Stimulated activated CD8-positive, alpha-beta memory T cell treated with anti-CD3 and anti-CD28 coated beads, Interleukin-2, amount 100 ng/mL, for 1 hour (primary cell): ENCODE measurements around the gene FANCF.

Experiments
- DNase-seq, 2 donors: peaks; one replicate each; pipeline ENCODE4 v3.0.0-alpha.2; 2020; ENCODE audit warnings: low read depth in 2 of 2

The FANCF gene

DNA sequence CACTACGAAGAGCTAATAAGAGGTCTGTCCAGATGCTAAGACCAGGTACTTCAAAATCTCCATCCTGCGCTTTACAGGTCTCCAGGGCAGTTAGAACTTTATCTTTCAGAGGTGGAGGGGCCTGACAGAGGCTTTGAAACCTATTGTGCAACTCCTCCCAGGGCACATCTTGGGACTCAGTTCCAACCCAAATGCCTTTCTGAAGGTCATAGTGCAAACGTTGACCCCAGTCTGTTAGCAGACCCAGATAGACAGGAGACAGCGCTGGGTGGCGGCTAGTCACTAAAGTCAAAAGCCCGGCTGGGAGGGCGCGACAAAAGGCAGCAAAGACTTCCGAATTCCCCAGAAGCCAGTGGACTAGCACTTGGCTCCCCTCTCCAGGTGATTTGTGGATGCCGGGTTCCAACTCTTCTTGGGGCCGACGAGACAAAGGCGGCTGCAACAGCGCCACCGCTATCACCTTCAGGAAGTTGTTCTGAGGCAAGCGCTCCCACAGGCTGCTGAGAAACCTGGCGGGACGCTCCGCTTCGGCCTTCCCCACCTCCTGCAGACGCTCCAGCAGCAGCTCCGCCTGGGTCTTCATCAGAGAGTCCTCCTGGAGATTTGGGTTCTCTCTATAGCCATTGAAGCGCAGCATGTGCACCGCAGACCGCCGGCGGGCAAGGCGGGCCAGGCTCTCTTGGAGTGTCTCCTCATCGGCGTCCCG lies 728 bp downstream of the FANCF start:
- DNase-seq = peak; percentile 20 to 33

DNA sequence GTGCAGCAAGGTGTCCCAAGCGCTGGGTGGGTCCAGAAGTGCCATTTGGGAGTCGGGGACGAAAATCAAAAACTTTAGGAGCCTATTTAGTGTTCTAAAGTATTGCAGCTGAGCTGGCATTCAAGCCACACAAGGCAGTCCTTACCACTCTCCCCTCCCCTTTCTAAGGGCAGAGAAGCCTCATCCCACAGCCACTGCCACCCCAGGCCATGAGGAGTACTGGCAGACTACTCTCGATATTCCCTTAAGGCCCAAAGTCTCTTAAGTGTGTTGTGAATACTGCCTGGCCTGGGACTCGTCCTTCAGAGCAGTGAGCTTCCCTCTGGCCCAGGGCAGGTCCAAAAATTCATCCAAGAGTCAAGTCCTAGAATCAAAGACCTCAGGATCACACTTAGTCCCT lies 7.8 kb downstream of the FANCF start:
- DNase-seq = no peak

DNA sequence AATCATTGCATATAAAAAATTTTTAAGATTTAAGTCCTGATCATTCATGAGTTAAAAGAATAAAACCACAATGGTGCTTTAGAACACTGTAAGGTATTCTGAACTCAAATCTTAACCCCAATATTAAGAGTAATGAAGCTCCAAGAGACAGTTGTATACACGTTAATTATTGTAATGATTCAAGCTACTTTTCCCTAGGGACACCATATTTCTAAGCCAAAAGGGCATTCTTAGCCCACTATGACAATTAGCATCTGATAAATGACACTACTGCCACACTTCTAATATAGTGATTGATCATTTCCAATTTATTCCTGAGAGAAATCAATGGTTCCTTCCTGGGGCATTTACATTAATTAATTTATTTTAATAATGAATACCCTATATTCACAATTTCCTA lies 21.7 kb downstream of the FANCF start:
- DNase-seq = no peak

DNA sequence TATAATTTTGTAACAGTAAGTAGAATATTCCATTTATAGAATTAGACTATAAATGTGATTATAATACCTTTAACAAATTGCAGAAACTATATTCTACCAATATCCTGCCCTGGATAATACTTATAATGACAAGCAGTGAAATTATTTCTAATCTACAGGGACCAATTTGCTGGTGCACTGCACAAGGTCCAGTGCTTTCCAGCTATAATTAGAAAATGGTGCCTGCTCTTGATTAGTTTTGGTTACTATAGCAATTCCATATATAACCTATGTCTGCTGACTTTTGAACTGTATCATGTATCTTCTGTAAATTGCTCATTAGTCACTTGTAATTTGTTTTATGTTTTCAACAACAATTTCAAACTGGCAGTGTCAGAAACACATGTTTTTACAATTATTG lies 23.1 kb downstream of the FANCF start:
- DNase-seq = no peak

DNA sequence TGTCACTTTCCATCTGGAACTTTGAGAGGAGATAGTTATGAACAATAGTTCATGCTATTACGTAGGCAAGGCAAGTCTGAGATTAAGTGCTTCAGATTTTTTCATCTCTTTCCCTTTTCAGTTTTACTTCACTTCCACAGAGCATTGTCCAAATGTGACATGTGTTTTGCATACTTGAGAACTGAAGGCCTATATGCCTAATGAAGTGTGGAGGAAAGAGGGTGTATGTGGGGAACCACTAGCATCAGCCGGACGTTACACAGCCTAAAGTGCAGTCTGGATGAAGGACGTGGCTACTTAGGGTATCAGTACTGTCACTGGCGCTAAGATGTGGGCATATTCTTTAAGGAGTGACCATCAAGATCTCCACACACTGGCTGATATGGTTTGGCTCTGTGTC lies 26.2 kb downstream of the FANCF start:
- no peak for DNase-seq

DNA sequence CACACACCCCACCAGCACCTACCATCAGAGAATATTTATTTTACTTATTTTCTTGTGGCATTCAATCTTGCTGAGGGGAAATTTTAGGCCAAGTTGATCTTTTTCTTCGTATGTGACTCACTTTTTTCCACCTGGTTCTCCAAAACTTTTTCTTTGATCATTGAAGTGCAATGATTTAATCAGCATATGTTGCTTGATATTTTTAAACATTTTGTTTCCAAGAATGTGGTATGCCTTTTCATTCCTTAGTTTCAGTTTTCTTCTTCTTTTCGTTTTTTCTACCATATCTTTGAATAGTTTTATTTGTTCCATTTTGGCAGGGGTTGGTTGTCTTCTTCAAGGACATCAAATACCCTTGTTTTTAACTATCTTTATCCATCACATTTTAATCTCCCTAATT lies 28.6 kb downstream of the FANCF start:
- no peak for DNase-seq

DNA sequence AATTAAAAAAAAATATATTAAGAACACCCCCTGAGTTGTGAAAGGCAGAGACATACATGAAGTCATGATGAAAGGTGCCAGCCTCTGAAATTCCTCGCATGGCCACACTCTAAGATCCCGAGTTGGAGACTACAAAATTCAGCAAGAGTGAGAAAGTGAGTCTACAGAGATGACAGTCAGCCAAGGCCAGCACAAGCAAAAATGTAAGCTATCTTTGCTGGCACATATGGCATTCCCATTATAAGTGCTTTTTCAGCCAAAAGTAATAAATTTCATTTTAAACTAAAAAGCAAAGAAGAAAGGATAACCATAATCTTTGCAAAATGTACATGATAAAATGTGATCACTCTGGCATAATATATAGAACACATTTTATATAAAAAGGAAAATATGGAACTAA lies 40.6 kb downstream of the FANCF start:
- DNase-seq = no peak

DNA sequence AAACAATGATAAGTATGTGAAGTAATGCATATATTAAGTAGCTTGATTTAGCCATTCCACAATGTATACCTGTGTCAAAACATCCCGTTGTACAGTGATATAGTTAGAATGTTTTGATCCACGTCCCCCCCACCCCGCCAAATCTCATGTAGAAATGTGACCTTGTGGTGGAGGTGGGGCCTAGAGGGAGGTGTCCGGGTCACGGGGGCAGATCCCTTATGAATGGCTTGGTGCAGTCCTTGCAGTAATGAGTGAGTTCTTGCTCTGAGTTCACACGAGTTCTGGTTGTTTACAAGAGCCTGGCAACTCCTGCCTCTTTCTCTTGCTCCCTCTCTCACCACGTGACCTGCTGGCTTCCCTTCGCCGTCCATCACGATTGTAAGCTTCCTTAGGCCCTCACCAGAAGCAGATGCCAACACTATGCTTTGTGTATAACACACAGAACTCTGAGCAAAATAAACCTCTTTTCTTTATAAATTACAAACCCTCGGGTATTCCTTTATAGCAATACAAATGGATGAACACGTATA lies 41.6 kb downstream of the FANCF start:
- DNase-seq = no peak

DNA sequence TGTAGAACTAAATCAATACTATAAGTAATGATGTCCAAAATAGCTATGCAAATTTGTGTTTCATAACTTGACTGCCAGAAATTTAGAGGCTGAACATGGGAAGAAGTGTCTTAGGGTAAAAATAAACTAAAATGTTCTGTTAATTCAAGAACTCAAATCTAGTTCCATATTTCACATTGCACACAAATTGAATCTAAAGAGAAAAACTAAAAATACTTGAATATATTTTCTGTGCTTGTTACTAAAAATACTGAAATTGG lies 43.5 kb downstream of the FANCF start:
- no peak for DNase-seq

DNA sequence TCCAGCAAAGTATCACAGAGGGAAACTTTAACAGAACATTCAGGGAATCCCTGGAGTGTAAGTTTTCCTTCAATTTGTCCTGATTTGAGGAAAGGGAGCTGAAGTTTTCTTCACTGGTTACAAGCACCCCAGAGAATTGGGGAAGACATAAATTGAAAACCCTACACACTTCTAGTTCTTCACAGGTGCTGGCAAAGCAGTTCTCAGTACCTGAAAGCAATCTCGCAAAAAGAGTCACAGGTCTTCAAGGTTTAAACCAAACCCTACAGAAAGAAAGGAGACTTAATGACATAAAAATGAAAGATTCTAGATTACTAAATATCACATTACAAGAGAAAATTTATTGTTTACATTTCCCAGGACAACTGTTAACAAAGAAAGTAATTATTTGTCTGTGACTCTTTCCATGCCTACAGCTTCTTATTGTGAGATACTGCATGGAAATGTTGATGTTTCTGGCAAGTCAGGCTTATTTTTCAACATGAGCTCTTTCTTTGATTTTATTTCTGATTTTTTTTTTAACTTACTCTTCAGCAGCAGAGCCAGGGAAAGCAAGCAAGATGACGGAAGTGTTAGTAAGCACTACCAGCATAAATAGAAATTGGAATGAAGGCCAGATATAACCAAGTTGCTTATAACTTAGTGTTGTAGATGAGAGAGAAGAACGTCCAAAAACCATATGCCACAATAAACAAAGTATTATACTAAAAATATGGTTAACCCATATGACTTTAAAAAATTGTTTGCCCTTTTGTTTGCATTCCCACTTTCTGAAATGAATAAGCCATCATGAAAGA lies 44.1 kb downstream of the FANCF start:
- DNase-seq = no peak

DNA sequence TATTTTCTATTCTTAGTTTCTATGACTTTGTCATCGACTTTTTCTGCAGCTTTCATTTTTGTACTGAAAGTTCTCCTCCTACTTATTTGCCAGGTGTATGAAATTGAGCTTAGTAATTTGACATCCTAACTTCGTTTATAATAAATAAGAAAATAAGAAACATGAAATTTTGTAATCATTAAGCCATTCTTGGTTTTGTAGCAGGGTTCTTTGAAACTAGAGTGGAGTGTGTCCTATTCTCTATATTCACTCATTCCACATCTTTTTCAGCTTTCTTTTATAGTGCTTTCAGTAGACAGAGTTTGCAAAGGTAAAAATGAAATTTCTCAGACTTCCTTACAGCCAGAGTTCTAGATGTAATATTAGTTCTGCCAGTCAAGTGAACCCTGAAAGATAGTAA lies 47.8 kb downstream of the FANCF start:
- no peak for DNase-seq
